GM18868 (cell line): ENCODE data around the gene PARK7.

ENCODE experiments used
- ATAC-seq: cut with Tn5 transposase; IDR thresholded peaks from one replicate; pipeline ENCODE4 v1.9.1; 2021; ENCODE audit warnings: mild to moderate bottlenecking, moderate library complexity; ENCODE audit not compliant: unreplicated experiment

Gene PARK7

DNA sequence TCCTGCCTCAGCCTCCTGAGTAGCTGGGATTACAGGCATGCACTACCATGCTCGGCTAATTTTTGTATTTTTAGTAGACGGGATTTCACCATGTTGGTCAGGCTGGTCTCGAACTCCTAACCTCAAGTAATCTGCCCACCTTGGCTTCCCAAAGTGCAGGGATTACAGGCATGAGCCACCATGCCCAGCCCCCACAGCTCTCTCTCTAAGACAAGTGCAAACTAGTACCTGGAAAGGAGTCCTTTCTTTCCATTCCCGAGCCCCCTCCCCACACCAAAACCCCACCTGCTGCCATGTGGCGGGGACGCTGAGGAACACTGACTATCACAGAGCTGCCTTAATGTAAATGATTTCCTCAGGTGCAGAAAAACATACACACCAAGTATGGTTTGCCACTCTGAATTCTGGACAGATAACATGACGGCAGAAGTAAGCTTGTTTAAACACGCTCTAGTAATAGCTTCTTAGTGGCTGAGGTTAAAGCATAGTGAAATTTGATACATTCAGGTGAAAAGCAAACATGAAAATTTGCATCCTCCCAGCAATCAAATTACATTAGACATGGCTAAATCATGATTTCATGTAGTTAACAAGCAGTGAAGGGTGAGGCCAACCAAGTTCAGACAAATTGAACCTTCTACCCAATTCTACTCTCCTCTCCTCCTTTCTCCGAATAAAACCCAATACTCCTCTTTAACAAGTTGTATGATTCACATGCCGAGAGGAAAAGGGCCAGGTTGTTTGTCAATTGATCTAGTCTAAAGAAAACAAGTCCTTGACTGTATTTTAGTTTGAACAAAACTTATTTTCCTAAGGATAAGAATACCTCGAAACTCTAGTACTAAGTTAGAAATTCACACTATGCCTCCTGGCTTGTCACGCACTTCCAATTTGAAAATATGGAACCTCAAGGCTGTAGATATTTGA, 44.8 kb downstream of the PARK7 start:
- ATAC-seq = no peak

DNA sequence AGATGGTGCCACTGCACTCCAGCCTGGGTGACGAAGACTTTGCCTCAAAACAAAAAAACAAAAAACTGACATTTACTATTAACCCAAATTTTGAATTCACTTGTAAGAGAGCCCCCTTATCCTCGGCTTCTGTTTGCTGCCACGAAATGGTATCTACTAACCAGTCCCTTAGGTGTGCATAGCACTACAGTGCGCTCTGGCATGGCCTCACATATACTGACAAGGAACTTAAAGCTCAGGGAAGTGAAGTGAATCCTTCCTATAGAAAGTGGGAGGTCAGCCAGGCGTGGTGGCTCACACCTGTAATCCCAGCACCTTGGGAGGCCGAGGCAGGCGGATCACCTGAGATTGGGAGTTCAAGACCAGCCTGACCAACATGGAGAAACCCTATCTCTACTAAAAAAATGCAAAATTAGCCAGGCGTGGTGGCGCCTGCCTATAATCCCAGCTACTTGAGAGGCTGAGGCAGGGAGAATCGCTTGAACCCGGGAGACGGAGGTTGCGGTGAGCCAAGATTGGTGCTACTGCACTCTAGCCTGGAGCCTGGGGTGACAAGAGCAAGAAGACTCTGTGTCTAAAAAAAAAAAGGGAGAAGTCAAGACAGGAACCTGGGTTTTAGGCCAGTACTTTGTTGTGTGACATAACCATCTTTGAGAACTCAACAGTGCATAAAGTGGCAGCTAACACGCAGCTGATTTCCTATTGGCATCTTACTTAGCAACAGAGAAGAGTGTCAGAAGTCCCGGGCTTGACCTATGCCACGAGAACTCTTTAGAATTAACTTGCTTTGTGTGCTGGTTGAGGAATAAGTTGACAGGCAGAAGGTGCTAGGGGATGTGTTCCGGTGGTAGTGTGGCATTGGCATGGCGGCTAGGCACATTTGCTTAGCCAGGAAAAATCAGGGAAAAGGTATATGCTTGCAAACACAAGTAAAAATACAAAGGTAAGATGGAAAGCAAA, 47.8 kb downstream of the PARK7 start:
- ATAC-seq = no peak

- ATAC-seq = no peak
Measured at GRCh38 chr1:8010080-8010664, 48.7 kb downstream of the PARK7 start.

- ATAC-seq = no peak
Measured at GRCh38 chr1:8011016-8011415, 49.5 kb downstream of the PARK7 start.

DNA sequence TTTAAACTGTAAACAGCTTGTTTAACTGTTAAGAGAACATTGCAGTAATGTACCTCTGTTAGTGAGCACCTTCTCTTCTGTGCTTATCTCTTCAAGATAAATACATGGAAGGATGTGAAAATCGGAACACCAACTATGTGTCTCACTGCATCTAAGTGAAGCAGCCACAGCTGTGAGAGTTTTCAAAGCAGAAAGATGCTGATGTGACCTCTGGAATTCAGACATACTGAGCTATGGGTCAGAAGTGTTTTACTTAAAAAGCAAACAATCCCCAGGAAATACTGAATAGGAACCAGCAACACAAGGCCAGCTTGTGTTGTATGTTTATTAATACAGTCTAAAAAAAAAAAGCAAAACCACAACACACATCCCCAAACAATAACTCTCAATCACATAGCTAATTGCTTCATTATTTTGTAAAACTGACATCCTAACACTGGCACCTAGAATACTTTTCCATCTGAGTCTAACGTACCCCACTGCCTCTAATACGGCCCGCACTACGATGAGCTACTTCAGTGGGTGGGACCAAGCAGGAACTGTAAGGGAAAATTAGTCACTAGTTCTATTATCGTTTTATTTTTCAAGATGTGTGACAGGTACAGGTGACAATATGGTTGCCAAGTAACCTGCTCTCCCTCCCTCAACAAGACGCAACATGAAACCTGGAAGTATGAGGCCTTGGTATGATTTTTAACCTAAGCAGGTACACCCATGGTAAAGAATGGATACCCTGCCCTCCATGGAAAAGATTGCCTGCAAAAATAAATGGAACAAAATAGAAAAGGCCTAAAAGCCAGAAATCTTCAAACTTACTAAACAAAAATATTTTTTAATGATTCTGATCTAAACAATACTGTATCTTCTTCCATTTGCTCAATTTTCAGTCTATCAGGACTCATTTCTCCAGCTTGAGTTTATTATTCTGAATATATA, 50.7 kb downstream of the PARK7 start:
- no peak for ATAC-seq

- no peak for ATAC-seq
Measured at GRCh38 chr1:8012955-8013354, 51.4 kb downstream of the PARK7 start.

DNA sequence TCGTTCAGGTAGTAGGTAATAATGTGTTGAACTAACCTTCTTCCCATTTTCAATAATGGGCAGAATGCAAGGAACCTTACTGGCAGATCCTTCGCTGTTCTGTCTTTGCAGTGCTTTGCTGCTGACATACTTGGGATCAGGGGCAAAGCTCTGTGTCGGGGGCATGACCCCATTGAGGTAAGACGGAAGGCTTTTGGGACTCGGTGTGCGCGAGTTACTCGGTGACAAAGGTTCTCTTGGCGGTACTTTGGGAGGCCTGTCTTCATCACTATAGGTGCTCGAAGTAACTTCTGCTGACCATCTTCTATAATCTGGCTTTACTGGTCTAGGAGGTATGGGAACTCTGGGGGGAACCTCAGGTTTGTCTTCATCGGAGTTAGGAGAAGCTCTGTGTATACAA, 51.9 kb downstream of the PARK7 start:
- ATAC-seq = no peak

- ATAC-seq = no peak
Measured at GRCh38 chr1:8013800-8014199, 52.3 kb downstream of the PARK7 start.

DNA sequence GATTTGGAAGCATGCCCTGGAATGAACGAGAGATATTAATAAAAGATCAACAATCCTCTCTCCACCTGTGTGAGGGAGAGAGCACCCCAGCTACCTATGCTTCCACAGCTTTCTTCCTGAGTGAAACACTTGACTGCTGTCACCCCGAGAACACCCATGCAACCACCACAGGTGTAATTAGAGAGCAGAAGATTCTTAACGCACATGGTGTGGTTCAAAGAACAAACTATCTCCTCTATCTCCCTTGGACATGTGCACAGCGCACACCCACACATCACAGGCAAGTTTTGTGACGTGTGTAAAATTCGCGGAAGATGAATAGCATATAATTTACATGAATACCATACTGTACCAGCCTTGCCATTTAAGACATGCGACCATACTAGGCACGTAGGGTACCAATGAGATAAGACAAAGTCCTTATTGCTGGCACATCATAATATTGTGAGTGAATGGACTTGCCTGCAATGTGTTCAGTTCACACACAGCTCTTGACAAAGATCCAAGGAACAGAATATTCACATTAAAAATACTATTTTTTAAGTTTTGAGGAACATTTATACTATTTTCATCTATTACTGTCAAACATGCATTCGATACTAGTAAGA, 53.0 kb downstream of the PARK7 start:
- no peak for ATAC-seq

DNA sequence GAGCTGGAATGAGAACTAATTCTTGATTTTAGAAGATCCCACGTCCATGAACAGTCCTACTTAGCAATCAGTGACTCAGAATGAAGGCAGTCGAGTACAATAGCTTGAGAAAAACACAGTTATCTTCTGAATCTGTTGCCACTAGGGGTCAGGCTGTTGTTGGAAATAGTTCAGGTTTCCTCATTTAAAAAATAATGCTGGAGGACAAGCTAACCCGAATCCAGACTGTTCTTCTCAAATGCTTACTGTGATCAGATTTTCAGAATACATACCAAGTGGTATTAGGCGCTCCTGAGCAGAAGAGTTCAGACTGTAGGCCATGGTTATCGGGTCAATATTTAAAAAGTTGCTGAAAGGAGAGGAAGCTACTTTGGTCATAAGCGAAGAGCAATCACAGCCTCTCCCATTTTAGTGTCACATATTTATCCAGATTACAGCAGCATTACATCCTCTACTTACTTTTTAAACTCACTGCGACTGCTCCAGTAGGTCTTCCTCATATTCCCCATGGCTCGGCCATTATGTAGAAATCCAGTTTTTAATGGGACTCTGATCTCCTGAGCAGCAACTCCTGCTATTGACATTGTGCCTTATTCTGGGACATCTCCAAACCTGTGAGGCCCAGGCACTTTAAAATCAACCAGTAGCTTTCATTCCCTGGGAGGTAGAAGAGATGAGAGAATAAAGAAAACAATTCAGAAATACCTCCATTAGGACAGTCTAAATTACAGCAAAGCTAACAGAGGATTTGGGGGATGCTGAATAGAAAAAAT, 53.7 kb downstream of the PARK7 start:
- ATAC-seq = no peak

- no peak for ATAC-seq
Measured at GRCh38 chr1:8015809-8016165, 54.3 kb downstream of the PARK7 start.

- ATAC-seq = no peak
Measured at GRCh38 chr1:8016210-8016894, 54.8 kb downstream of the PARK7 start.

DNA sequence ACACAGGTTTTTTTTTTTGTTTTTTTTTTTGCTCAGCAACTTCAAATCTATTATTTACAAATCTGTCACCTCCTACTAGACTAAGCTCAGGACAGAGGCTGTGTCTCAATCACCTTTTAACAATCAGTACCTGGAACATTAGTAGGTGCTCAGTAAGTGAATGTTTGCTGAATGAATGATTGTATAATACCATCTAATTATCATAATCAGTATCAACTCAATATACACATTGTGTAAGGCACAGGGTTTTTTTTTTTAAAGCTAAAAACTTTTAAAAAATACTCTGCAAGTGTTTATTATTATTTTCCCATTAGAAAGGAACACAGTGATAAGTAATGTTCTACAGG, 55.4 kb downstream of the PARK7 start:
- no peak for ATAC-seq

GRCh38 chr1:8017495-8018197, 56.1 kb downstream of the PARK7 start:
- ATAC-seq = no peak

GRCh38 chr1:8018492-8019228, 57.1 kb downstream of the PARK7 start:
- no peak for ATAC-seq

DNA sequence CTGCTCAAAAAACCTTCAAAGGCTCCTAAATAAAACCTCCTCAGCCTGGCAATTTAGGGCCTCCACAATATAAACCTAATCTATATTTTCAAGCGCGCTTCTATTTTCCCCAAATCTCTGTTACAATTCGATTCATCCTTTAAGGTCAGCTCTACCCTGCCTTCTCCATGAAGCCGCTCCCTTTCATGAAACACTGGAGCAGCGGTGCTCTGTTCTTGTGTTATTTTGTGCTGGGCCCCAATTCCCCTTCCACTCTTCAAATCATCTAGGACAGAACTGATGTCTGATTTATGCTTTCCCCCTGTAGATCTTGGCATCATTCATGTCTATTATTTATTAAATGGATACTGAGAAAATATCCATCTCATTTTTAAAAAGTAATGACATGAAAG, 57.7 kb downstream of the PARK7 start:
- ATAC-seq = no peak

DNA sequence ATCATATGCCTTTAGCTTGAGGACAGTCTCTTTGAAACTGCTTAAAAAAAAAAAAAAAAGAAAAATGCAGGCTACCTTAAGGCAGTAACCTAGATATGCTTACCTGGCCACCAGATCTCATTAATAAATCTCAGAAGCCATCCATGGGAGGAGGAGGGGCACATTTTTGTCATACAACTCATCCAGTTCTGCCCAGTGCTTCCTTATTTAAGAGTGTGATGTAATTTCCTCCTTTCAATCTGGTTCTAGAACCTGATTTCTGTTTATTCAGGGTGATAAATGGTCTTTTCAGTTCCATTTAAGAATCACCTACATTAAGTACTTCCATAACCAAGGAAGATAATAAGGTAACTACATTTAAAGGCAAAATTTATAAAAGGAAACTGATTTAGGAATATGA, 58.5 kb downstream of the PARK7 start:
- no peak for ATAC-seq
